ENCODE results near the gene TACR2.

The TACR2 gene

DNA sequence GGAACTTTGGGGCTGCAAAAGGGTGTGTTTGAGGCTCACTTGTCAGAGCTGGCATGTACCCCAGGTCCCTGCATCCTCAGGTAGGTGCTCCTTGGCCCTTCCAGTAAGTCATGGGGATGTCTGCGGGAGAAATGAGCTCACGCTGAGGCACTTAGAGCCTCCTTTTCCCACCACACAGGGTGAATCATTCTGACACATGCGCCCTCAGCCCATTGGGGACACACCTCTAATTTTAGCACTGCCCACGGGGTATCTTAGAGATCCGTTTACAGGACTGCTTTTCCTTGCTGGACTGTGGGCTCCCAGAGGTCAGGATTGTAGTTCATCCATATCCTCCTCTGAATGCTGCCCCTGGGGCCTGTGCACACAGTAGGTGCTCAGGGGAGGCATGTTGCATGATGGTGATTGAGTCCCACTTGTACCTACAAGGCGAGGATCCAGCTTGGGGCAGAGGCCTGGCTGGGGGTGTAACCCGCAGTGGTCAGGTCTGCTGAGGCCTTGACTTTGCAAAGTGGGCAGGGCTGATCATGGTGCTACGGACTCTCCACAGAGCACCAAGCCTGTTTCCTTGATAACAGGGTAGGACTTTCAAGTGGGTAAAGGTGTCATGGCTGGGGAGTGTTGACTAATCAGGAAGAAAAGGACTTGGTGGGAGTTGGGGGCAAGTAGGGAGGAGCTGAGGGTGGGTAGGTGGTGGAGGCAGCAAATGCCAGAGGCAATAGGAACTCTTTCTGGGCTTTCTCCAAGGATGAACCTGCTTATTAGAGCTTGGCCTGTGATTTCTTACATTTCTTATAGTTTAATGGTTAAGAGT is 40.4 kb upstream of the TACR2 start:
- no peak overlapping the region for H3K27ac ChIP-seq (ENCODE audit: low read depth, low read length)
- no peaks in the 10 kb centered on the region for H3K9me2 ChIP-seq (replicated peaks; ENCODE audit: insufficient read depth, low read length)
- H3K79me2 ChIP-seq (ENCODE audit: insufficient read depth, low read length), result no peaks in the 10 kb centered on the region
- no peak overlapping the region for H2AFZ ChIP-seq (ENCODE audit: low read depth, low read length, severe bottlenecking)
- no peaks in the 10 kb centered on the region for H4K20me1 ChIP-seq (ENCODE audit: low read depth, low read length)
- H3K36me3 ChIP-seq (ENCODE audit: low read length), result no peaks in the 10 kb centered on the region
- TF ChIP-seq, protein P1, sequence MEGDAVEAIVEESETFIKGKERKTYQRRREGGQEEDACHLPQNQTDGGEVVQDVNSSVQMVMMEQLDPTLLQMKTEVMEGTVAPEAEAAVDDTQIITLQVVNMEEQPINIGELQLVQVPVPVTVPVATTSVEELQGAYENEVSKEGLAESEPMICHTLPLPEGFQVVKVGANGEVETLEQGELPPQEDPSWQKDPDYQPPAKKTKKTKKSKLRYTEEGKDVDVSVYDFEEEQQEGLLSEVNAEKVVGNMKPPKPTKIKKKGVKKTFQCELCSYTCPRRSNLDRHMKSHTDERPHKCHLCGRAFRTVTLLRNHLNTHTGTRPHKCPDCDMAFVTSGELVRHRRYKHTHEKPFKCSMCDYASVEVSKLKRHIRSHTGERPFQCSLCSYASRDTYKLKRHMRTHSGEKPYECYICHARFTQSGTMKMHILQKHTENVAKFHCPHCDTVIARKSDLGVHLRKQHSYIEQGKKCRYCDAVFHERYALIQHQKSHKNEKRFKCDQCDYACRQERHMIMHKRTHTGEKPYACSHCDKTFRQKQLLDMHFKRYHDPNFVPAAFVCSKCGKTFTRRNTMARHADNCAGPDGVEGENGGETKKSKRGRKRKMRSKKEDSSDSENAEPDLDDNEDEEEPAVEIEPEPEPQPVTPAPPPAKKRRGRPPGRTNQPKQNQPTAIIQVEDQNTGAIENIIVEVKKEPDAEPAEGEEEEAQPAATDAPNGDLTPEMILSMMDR (IDR thresholded peaks at IDR 0.05; ENCODE audit: insufficient read depth, low read length, poor library complexity, severe bottlenecking), result no peak
- no peak for TF ChIP-seq EZH2phosphoT487 (conservative IDR thresholded peaks at IDR 0.05; ENCODE audit: low read length)
- no peak overlapping the region for H3K9ac ChIP-seq (ENCODE audit: low read length)
- no peaks in the 10 kb centered on the region for H3F3A ChIP-seq (ENCODE audit: insufficient read depth)
- H3K27me3 ChIP-seq (ENCODE audit: low read length), result no peaks in the 10 kb centered on the region
- H3K4me3 ChIP-seq (ENCODE audit: insufficient read depth, low read length, poor library complexity, severe bottlenecking), result no peak overlapping the region
- H3K4me2 ChIP-seq (ENCODE audit: low read depth, low read length, poor library complexity, severe bottlenecking), result no peak overlapping the region
- no peaks in the 10 kb centered on the region for H3K9me3 ChIP-seq (ENCODE audit: insufficient read depth, low read length)

DNA sequence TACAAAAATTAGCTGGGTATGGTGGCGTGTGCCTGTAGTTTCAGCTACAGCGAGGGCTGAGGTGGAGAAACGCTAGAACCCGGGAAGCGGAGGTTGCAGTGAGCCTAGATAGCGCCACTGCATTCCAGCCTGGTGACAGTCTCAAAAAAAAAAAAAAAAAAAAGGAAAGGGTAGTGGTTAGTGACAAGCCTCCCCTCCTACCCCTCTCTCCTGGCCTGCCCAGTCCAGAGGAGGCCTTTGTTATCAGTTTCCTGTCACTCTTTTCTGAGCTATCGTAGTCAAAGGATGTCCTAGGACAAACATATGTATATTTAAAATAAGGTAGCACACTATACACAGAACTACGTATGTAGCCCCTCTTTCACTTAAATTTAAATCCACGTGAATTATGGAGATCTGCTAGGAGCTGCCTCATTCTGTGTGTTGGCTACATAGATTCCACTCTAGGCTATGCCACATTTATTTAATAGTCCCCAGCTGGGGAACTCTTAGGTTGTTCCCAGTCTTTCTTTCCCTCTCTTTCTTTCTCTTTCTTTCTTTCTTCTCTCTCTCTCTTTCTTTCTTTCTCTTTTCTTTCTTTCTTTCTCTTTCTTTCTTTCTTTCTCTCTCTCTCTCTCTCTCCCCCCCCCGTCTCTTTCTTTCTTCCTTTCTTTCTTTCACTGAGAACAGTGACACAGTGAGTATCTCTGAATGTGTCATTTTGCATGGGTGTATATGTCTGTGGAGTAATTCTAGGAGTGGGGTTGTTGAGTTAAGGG is 38.5 kb upstream of the TACR2 start:
- Histone ChIP-seq H2AFZ (ENCODE audit: low read depth, low read length, severe bottlenecking) (no peak overlapping the region), H3K79me2 (ENCODE audit: insufficient read depth, low read length) (no peaks in the 10 kb centered on the region), H4K20me1 (ENCODE audit: low read depth, low read length) (no peaks in the 10 kb centered on the region), H3K9ac (ENCODE audit: low read length) (no peak overlapping the region), H3K9me2 (replicated peaks; ENCODE audit: insufficient read depth, low read length) (no peaks in the 10 kb centered on the region), H3K9me3 (ENCODE audit: insufficient read depth, low read length) (no peaks in the 10 kb centered on the region), H3K4me3 (ENCODE audit: insufficient read depth, low read length, poor library complexity, severe bottlenecking) (no peak overlapping the region), H3K27ac (ENCODE audit: low read depth, low read length) (no peak overlapping the region), H3F3A (ENCODE audit: insufficient read depth) (no peaks in the 10 kb centered on the region), H3K4me2 (ENCODE audit: low read depth, low read length, poor library complexity, severe bottlenecking) (no peak overlapping the region), H3K36me3 (ENCODE audit: low read length) (no peaks in the 10 kb centered on the region), H3K27me3 (ENCODE audit: low read length) (no peaks in the 10 kb centered on the region)
- TF ChIP-seq, protein P1 (IDR thresholded peaks at IDR 0.05; ENCODE audit: insufficient read depth, low read length, poor library complexity, severe bottlenecking), result no peak
- no peak for TF ChIP-seq EZH2phosphoT487 (conservative IDR thresholded peaks at IDR 0.05; ENCODE audit: low read length)

DNA sequence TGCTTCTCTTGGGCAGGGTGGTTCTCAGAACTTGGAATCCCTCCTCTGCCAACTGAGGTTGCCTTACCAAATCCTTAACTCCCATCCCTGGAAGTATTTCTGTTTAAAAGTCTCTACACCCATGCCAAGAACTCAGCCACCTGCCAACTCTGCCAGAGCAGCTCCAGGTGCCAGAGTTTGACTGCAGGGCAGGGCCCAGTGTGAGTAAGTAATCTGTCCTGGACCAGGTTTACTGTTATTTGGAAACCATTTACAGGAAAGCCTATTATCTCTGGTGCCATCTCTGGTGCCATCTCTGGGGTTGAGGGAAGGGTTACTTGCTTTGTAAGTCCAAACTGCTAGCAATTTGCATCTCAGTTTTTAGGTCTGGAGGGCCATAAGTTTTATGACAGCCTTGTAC is 37.1 kb upstream of the TACR2 start:
- H3F3A ChIP-seq (ENCODE audit: insufficient read depth), result no peaks in the 10 kb centered on the region
- H3K79me2 ChIP-seq (ENCODE audit: insufficient read depth, low read length), result no peaks in the 10 kb centered on the region
- no peak overlapping the region for H3K27ac ChIP-seq (ENCODE audit: low read depth, low read length)
- TF ChIP-seq EZH2phosphoT487 (conservative IDR thresholded peaks at IDR 0.05; ENCODE audit: low read length), result no peak
- TF ChIP-seq, protein P1 (IDR thresholded peaks at IDR 0.05; ENCODE audit: insufficient read depth, low read length, poor library complexity, severe bottlenecking), result no peak
- no peak overlapping the region for H2AFZ ChIP-seq (ENCODE audit: low read depth, low read length, severe bottlenecking)
- no peak overlapping the region for H3K4me3 ChIP-seq (ENCODE audit: insufficient read depth, low read length, poor library complexity, severe bottlenecking)
- H3K9me3 ChIP-seq (ENCODE audit: insufficient read depth, low read length), result no peaks in the 10 kb centered on the region
- no peak overlapping the region for H3K4me2 ChIP-seq (ENCODE audit: low read depth, low read length, poor library complexity, severe bottlenecking)
- H3K36me3 ChIP-seq (ENCODE audit: low read length), result no peaks in the 10 kb centered on the region
- no peaks in the 10 kb centered on the region for H3K9me2 ChIP-seq (replicated peaks; ENCODE audit: insufficient read depth, low read length)
- H3K9ac ChIP-seq (ENCODE audit: low read length), result no peak overlapping the region
- no peaks in the 10 kb centered on the region for H3K27me3 ChIP-seq (ENCODE audit: low read length)
- H4K20me1 ChIP-seq (ENCODE audit: low read depth, low read length), result no peaks in the 10 kb centered on the region

Data from SU-DHL-6 (cell line).